ENCODE results near the gene AMACR. TPM values are rescaled to one million over a fixed set of nuclear protein-coding genes. Genes with fewer than 3 reads are reported as not detected.

AMACR gene
- total RNA-seq: 19.8 and 21.1 TPM in 2 replicates

GRCh38 chr5:34007621-34008600 lies at the start of gene AMACR:
Gene AMACR (minus strand): TSS chr5:34008050. CDS start chr5:34008019, 31 bp downstream.

DNA sequence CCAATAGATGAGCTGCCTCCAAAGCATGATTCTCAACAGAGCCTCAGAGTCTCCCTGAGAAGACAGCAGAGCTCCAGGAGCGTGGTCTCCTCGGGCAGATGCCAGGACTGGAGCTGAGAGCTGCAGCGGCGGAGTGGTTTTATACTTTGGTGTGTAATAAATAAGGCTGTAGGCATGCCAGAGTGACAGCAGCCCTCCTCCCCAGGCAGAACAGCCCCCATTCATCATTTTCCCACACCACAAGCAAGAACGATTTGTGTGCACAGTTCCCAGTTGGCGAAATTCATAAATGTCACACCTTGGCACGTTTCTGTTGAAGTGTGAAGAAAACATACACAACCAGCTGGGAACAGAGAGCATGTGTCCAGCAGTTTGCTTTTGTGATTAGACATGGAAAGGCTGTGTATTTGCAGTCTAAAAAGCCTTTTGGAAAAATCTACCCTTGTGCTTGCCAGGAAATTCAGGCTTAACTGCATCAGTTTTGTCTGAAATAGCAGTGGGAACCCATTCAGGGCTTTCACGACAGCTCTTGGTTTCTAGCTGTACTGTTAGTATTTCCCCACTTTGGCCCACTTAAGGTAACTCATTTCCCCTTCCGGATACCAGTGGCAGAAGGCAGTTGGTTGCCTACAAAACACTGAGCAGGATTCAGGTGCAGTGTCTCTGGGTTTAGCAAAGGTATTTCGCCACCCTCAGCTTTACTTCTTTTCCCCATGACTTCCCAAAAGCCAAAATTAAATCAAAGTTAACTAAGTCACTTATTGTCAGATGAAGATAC lies 35.4 kb upstream of the AMACR start, which contains the start of gene C1QTNF3:
C1QTNF3 (minus strand) TSS at position 115 of the 778 bp plus-strand sequence; CDS start at position 27, 88 bp downstream.

GRCh38 chr5:33984671-33985124 lies 23.2 kb downstream of the AMACR start, which contains the start of gene SLC45A2:
Gene SLC45A2 (minus strand): TSS chr5:33984693. CDS start chr5:33984583, 110 bp downstream.

GRCh38 chr5:33936381-33937016 lies 71.4 kb downstream of the AMACR start, which contains the start of gene RXFP3:
Gene RXFP3 (plus strand): TSS chr5:33936386. CDS start chr5:33936741, 355 bp downstream.

Small RNA genes lying within 50 kb of the gene (small RNA-seq; reads per million reads assigned to genes)
- gene AC139783.1: not detected

Other genes starting within 250 kb of the AMACR start
- 12.9 and 19.1 TPM in 2 replicates for gene ADAMTS12, start 116.1 kb downstream of the AMACR start, total RNA-seq
- not detected in 2 replicates for gene RXFP3, start 71.7 kb downstream of the AMACR start, total RNA-seq
- 0.16 TPM in 1 of 2 replicates, not detected in the other for gene SLC45A2, start 23.4 kb downstream of the AMACR start, total RNA-seq
- gene C1QTNF3, start 35.2 kb upstream of the AMACR start, total RNA-seq: 0.36 and 1.8 TPM in 2 replicates

Measured in hair follicle dermal papilla cell (primary cell).